Liver (tissue), 3 donors: Measurements from ENCODE around the gene PXDN.

ENCODE experiments used
- EGR1 ChIP-seq, 2 donors: IDR thresholded peaks; 2 replicates each; pipeline ENCODE4 v1.6.1; 2016 to 2018; ENCODE audit warnings: antibody characterized with exemption in 2 of 2, low read depth in 2 of 2
- GABPA ChIP-seq, 2 donors: IDR thresholded peaks in 1 of 2; conservative IDR thresholded peaks in 1 of 2; 2 replicates each; pipeline ENCODE4 v1.6.1; 2016; ENCODE audit warnings: antibody characterized with exemption in 2 of 2, mild to moderate bottlenecking in 1 of 2, moderate library complexity in 1 of 2
- HNF4A ChIP-seq, 2 donors: conservative IDR thresholded peaks; 2 replicates each; pipeline ENCODE4 v1.6.1; 2016; ENCODE audit warnings: antibody characterized with exemption in 2 of 2, mild to moderate bottlenecking in 2 of 2
- JUND ChIP-seq, 2 donors: IDR thresholded peaks; 2 replicates each; pipeline ENCODE4 v1.6.1; 2016; ENCODE audit warnings: antibody characterized with exemption in 2 of 2
- MAX ChIP-seq: IDR thresholded peaks from 2 replicates; pipeline ENCODE4 v1.6.1; 2016; ENCODE audit warnings: antibody characterized with exemption
- REST ChIP-seq: IDR thresholded peaks from 2 replicates; pipeline ENCODE4 v1.6.1; 2016; ENCODE audit warnings: antibody characterized with exemption, mild to moderate bottlenecking
- RXRA ChIP-seq, 2 donors: IDR thresholded peaks; 2 replicates each; pipeline ENCODE4 v1.6.1; 2017 to 2018; ENCODE audit warnings: antibody characterized with exemption in 2 of 2, mild to moderate bottlenecking in 1 of 2
- SP1 ChIP-seq: IDR thresholded peaks from 2 replicates; pipeline ENCODE4 v1.6.1; 2018; ENCODE audit warnings: antibody characterized with exemption, mild to moderate bottlenecking
- TAF1 ChIP-seq: conservative IDR thresholded peaks from 2 replicates; pipeline ENCODE4 v1.6.1; 2016; ENCODE audit warnings: antibody characterized with exemption, mild to moderate bottlenecking
- YY1 ChIP-seq: IDR thresholded peaks from 2 replicates; pipeline ENCODE4 v1.6.1; 2016; ENCODE audit warnings: antibody characterized with exemption, mild to moderate bottlenecking
- TF ChIP-seq, protein P1 (sequence below): fragments of 150-350 bp; IDR thresholded peaks from 2 replicates; pipeline ENCODE4 v1.5.1; 2017; ENCODE audit warnings: improper control_type of control experiment, low read depth, low read length; ENCODE audit not compliant: missing input control
- TF ChIP-seq, protein P2 (sequence below): IDR thresholded peaks from 2 replicates; pipeline ENCODE4 v1.6.1; 2016; ENCODE audit warnings: antibody characterized with exemption
- donor health status: healthy.
- donor health status: healthy.

DNA sequence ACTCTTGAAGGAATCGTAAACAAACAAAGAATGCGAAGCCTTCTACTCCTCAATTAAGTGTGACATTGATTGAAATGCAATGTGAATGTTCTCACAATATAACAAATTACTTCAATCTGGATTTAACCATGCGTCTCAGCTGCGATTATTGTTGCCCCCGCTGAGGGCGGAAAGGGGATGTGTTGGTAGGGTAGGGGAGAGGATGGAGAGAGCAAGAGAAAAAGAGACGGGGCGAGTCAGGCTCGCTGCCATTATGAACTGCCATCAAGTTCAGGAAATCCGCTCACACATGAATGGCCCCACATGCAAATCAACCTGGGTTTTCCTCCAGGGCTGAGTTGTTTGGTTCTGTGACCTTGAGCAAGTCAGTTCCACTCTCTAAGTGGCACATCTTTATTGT, 129.8 kb downstream of the PXDN start:
- TF ChIP-seq TAF1 (no peak), GABPA (IDR thresholded peaks at IDR 0.05 in 1 of 2, conservative IDR thresholded peaks at IDR 0.05 in 1 of 2) (no peak), MAX (no peak), REST (no peak), YY1 (no peak), RXRA (IDR thresholded peaks at IDR 0.05) (no peak), SP1 (no peak), EGR1 (IDR thresholded peaks at IDR 0.05; ENCODE audit: low read depth in 2 of 2) (no peak), JUND (IDR thresholded peaks at IDR 0.05) (no peak), HNF4A (conservative IDR thresholded peaks at IDR 0.05) (no peak)
- TF ChIP-seq, protein P1, sequence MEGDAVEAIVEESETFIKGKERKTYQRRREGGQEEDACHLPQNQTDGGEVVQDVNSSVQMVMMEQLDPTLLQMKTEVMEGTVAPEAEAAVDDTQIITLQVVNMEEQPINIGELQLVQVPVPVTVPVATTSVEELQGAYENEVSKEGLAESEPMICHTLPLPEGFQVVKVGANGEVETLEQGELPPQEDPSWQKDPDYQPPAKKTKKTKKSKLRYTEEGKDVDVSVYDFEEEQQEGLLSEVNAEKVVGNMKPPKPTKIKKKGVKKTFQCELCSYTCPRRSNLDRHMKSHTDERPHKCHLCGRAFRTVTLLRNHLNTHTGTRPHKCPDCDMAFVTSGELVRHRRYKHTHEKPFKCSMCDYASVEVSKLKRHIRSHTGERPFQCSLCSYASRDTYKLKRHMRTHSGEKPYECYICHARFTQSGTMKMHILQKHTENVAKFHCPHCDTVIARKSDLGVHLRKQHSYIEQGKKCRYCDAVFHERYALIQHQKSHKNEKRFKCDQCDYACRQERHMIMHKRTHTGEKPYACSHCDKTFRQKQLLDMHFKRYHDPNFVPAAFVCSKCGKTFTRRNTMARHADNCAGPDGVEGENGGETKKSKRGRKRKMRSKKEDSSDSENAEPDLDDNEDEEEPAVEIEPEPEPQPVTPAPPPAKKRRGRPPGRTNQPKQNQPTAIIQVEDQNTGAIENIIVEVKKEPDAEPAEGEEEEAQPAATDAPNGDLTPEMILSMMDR = no peak
- TF ChIP-seq, protein P2, sequence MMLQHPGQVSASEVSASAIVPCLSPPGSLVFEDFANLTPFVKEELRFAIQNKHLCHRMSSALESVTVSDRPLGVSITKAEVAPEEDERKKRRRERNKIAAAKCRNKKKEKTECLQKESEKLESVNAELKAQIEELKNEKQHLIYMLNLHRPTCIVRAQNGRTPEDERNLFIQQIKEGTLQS = no peak
